Activated gamma-delta T cell treated with anti-CD3 and anti-CD28 coated beads, Interleukin-2, amount 50 U/mL, for 16 hours (primary cell): ENCODE measurements around the gene ZP2.
"Not testable (repeated sequence)": the region's sequence is repeated elsewhere in the genome, so short reads cannot be mapped to it uniquely, and the experiment has no call there.

Source experiments
- DNase-seq: peaks from one replicate; pipeline ENCODE4 v3.0.0-alpha.2; 2020; ENCODE audit warnings: low read depth

ZP2 gene

DNA sequence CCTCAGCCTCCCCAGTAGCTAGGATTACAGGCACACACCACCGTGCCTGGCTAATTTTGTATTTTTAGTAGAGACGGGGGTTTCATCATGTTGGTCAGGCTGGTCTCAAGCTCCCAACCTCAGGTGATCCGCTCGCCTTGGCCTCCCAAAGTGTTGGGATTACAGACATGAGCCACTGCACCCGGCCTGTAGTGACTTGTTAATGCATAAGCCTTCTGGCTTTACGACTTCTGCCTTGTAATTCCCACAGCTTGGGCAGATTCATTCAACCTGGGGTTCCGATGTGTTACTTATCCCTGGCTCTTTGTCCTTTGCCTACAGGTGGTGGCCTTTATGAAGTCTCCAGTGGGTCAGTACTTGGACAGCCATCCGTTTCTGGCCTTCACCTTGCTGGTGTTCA is 41.3 kb downstream of the ZP2 start:
- DNase-seq: not testable (repeated sequence)

DNA sequence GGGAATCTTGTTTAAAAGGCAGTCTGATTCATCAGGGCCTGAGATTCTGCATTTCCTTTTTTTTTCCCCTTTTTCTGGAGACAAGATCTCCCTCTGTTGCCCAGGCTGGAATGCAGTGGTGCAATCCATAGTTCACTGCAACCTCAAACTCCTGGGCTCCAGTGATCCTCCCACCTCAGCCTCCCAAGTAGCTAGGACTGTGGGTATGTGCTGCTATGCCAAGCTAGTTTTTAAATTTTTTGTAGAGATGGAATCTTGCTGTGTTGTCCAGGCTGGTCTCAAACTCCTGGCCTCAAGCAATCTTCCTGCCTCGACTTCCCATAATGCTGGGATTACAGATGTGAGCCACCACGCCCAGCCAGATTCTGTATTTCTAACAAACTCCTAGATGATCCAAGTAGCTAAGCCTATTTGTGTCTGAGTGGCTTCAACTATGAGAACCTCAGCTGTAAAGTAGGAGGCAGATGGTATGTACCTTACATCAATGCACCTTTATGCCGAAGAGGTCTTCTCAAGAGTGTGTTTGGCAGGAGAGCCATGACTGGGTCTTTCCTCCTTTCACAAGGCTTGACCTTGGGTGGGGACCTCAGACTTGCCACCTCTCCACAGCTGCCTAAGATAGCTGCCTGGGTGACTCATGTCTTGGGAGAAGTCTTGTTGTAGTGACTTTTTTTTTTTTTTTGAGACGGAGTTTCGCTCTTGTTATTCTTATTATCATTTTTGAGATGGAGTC is 42.0 kb downstream of the ZP2 start:
- DNase-seq: no peak

DNA sequence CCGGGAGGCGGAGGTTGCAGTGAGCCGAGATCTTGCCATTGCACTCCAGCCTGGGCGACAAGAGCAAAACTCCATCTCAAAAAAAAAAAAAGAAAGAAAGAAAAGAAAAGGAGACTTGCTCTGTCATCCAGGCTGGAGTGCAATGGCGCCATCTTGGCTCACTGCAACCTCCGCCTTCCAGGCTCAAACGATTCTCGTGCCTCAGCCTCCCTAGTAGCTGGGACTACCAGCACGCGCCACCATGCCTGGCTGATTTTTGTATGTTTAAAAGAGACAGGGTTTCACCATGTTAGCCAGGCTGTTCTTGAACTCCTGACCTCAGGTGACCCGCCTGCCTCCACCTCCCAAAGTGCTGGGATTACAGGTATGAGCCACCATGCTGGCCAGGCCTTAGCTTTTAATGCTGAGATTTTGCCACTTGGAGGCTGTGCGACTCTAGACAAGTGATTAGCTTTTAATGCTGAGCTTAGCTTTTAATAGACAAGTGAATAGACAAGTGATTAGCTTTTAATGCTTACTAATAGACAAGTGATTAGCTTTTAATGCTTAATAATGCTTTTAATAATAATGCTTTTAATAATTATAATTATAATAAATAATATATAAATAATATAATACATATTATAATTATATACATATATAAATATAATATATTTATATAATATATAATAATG is 43.3 kb downstream of the ZP2 start:
- DNase-seq: no peak

DNA sequence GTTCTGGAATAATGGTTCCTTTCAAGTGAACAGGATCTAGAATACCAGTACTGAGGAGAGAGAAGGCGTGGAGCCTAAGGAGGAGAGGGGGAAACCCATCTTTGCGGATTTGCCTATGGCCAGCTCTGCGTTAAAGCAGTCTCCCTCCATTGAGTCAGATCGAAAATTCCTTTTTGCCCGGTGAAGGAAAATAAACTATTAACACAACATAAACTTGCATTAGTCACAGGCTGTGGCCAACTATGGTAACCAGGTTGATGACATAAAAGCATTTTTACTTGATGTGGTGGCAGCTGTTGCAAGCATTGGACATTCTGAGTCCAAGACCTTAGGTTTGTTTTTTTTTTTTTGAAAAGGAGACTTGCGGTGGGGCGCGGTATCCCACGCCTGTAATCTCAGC is 44.0 kb downstream of the ZP2 start:
- DNase-seq: no peak

DNA sequence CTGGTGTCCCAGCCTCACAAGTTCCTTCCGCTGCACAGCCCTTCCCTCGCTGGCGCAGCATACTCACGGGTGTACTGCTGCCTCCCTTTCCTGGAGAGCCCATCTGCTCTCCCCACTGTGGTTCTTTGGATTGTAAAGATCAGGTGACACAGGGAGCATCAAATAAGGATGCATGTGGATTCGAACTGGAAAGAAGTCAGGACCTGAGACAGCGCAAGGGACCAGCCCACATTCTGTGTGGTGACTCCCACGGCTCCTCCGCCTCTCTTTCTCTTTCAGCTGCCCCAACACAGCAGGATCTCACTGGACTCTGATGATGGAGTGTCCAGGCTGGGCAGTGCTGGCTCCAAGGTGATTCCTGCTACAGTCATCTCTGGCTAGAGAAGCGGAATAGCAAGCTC is 44.8 kb downstream of the ZP2 start:
- DNase-seq: no peak

DNA sequence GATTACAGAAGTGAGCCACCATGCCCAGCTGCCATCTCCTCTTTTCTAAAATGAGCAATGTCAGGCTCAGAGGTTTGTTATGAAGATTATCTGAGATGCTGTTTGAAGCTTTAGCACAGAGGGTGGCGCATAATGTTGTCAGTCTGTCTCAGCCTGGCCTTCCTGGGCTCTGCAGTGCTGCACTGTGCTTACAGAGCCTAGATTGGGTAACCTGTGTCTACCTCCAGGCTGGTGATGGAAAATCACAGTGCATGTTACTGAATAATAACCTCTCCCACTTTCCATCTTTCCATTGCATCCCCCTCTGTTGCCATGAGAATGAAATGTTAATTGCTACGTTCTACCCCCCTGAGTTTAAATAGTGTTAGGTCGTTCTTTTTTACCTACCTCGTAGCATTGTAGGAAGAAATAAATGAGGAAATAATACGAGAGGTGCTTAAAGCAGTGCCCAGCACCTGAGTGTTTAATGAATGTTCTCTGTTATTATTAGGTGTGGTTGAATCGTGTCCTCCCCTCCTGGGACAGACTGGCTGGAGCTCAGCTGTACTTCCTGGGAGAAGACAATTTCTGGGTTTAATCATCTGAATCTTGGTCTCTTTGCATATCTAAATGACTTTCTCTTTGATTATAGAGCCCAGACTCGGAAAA is 46.7 kb downstream of the ZP2 start:
- no peak for DNase-seq

DNA sequence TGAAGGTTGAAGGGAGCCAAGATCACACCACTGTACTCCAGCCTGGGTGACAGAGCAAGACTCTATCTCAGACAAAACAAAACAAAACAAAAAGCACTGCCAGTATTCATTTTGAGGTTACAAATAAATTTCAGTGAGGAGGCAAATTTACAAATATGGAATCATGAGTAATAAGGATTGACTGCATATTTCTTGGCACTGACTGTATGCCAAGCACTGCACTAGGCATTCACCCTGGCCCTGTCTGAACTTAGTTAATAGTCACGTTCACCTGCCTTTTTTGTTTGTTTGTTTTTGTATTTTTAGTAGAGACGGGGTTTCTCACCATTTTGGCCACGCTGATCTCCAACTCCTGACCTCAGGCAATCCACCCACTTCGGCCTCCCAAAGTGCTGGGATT is 47.8 kb downstream of the ZP2 start:
- DNase-seq: no peak

DNA sequence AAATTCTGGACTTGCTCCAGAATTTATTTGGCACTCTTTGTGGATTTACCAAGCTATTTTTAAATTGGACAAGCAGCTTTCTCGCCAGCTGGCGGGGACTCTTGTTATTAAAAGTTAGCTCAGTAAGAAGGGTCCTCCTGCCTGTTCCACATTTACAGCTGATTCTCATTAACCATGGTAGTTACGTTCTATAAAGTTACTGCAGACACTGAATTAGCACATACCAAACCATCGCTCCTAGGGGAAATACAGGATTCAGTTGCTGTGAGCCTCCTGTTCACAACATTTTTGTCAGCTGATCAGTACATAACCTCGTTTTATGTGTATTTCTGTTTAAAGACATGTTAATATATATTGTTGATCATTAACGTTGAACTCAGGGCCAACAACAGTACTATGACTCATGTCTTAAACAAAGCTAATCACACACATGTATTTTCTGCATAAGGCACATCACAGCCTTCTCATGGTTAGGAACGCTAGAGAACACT is 48.7 kb downstream of the ZP2 start:
- DNase-seq: no peak

DNA sequence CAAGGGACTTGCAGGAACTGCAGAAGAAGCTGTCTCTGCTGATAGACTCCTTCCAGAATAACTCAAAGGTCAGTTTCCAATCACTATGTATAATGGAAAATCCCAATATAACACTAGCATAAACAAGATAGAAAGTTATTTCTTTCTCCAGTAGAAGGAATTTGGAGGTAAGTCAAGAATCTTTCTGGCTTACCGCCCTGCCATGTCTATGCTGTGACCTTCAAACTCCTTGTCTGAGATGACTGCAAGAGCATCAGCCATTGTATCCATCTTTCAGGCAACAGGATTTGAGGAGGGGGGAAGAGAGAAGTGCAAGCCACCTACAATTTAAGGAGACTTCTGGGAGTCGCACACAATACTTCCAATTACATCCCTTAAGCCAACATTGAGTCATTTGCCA is 50.2 kb downstream of the ZP2 start:
- no peak for DNase-seq

DNA sequence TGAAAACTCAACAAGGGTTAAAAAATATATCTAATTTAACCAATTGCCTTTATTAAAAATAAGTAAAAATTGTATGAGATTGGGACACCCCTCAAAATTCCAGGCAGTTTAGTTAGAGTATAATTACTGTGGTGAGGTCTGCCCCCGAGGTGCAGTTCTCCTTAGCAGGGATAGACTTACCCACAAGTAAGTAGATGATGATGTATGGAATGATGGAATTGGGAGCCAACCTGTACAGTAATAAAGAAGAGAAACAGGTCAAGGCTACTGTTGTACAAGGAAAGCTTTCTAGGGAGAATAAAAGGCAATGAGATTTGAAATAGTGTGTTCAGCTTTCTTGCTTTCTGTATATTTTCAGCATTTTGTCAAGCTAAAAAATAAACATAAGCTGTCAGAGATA is 51.1 kb downstream of the ZP2 start:
- DNase-seq: no peak

DNA sequence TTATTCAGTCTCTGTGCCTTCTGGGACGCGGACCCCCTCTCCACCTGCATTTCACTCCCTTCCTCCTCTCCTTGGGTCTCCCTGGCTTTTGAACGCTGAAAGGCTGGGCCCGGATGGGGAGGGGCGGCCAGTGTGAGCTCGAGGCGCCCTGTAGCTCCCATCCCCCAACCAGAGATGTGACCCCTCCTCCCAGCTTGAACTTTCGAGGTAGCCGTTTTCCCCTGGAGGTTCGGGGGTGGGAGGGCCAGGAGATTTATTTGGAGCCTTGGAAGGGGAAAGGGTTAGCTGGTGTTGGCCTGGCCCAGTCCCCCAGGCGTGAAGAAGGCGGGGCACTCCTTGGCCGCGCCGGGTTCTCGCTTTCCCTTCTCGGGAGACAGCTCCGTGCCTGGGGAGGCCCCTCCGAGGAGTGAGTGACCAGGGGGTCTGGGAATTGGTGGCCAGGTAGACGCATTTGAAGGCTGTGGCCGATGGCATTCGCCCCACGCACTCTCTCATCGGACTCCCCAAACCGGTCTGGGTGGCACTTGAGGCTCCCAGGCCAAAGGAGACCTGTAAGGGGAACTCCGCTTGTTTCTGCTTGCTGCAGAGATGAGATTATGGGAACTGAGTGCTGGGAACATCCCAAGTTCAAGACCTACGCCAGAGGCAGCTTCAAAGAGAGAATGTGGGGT is 52.0 kb downstream of the ZP2 start:
- no peak for DNase-seq

DNA sequence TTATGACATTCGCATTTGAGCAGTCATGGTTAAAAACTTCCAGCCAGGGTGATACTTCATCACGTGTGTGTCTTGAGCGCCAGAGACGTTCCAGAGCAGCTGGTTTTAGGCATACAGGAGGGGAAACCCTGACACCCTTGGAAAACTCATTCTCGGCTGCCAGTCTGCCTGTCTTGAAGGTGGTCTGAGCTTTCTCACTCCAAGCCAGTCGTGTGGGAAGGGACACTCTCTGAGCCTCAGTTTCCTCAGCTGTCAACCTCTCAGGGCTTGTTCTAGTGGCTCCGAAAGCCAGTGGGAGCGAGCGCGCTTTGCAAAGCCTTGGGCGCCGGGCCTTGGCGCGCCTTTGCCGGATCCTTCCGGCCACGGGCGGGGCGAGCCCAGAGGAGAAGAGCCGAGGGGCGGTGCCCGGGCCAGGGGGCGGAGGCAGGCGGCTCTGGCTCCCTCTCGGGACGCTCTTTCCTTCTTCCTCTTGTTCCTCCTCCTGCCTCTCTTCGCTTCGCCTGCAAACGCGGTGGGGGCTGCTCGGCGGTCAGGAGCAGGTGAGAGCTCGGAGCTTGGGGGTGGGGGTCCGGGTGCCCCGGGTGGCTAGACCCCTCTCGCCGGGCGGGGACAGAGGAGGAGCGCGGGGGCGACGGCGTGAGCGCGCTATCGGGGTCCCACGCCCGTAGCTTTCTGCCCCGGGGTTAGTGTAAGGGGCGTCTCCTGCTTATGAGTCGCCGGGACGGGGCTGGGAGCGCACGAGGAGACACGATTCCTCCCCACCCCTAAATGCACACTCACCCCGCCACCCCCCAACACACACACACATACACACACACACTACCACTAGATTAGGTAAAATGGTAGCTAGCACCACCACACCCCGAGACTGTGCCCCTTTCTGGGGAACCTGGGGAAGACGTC is 52.9 kb downstream of the ZP2 start, which contains the start of gene LDAF1:
LDAF1 (plus strand) TSS at position 467 of the 903 bp plus-strand sequence. CDS start 2,509 bp downstream, outside the sequence.
- peak; percentile 56 for DNase-seq

DNA sequence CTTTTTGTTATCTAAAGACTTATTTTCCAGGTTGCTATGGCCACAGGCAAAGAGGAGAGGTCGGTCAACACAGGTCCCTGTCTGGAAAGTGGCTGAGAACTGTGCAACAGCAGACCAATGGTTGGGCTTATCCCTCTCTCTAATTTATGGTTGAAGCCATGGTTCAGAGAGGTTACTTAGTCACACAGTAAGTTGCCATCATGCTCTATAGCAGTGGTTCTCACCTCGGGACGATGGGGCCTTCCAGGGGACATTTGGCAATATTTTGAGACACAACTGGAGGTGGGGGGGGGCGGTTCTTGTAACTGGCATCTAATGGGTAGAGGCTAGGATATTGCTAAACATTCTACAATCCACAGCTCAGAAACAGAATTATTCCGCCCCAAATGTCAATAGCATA is 53.7 kb downstream of the ZP2 start:
- DNase-seq: no peak

DNA sequence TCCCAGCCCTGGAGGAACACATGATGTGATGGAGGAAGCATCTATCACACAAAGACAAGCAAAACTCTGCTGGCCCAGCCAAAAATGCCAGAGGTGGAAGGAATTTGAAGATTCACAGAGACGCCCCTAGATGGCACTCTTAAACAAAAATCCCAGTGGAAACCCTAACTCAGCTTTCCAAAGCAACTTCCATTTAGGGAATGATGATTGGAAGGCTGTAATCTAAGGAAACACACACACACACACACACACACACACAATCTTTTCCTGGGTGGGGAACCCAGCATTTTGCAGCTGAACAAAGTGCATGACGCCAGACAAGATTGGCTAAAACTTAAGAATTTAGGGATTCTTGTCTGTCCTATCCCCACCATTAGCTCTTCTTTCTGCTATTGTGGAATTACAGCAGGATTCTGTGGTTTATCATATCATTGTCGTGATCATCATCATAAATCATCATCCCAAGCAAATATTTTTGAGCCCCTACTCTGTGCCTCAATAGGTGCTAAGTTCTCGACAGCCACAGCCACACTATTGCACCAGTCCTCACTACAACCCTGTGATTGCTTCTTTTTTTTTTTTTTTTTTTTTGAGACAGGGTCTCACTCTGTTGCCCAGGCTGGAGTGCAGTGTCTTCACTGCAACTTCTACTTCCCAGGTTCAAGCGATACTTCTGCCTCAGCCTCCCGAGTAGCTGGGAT is 54.5 kb downstream of the ZP2 start:
- no peak for DNase-seq

DNA sequence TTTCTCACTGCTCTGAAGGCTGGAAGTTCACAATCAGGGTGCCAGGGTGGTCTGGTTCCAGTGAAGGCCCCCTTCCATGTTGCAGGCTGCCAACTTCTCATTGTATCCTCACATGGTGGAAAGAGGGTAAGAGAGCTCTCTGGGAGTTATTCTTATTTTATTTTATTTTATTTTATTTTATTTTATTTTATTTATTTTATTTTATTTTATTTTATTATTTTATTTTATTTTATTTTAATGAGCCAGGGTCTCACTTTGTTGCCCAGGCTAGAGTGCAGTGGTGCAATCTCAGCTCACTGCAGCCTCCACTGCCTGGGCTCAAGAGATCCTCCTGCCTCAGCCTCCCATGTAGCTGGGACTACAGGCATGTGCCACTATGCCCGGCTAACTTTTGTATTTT is 55.4 kb downstream of the ZP2 start:
- not testable (repeated sequence) for DNase-seq

DNA sequence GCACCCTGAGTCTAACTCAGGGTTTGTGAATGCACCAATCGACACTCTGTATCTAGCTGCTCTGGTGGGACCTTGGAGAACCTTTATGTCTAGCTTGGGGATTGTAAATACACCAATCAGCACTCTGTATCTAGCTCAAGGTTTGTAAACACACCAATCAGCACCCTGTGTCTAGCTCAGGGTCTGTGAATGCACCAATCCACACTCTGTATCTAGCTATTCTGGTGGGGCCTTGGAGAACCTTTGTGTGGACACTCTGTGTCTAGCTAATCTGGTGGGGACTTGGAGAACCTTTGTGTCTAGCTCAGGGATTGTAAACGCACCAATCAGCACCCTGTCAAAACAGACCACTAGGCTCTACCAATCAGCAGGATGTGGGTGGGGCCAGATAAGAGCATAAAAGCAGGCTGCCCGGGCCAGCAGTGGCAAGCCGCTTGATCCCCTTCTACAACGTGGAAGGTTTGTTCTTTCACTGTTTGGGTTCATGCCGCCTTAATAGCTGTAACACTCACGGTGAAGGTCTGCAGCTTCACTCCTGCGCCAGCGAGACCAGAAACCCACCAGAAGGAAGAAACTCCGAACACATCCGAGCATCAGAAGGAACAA is 58.1 kb downstream of the ZP2 start:
- not testable (repeated sequence) for DNase-seq

DNA sequence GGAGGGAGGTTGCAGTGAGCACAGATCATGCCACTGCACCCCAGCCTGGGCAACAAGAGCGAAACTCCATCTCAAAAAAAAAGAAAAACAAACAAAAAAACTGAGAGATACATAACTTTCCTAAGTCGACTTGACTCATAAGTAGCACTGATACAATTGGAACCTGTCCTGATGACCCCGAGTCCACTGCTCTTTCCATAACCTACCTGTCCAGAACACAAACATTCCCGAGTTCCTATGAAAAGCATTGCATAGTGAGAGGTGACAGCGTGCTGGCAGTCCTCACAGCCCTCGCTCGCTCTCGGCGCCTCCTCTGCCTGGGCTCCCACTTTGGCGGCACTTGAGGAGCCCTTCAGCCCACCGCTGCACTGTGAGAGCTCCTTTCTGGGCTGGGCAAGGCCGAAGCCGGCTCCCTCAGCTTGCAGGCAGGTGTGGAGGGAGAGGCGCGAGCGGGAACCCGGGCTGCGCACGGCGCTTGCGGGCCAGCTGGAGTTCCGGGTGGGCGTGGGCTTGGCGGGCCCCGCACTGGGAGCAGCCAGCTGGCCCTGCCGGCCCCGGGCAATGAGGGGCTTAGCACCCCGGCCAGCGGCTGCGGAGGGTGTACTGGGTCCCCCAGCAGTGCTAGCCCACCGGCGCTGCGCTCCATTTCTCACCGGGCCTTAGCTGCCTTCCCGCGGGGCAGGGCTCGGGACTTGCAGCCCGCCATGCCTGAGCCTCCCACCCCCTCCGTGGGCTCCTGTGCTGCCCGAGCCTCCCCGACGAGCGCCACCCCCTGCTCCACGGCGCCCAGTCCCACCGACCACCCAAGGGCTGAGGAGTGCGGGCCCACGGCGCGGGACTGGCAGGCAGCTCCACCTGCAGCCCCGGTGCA is 59.0 kb downstream of the ZP2 start:
- not testable (repeated sequence) for DNase-seq

DNA sequence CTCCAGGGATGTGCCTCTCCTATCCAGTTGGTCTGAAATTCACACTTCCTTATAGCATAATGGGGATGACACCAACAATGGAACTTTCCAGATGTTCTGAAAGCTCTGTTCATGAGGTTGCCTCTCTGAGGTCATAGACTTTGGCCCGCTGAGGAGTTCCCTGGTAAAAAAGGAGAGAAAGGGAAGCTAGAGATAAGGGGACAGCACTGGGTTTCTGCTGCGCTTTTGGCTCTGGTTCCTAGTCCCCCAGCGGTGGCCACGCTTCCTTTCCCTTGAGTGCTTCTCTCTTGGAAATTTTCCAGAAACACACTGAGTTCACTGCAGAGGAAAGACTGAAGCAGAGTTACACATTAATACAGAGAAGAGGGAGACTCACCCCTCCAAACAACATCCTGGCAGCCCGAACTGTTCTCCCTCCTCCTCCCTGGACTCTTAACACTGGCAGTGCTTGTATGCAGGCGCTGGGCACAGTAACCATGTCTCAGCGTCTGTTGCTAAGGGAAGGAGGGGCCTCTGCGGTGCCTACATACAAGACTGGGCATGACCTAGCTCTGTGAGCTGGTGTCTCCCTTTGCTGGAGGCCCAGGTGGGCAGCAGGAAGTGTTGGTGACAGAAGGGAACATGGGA is 60.9 kb downstream of the ZP2 start, which contains the start of gene DNAH3:
DNAH3 (minus strand) TSS at position 472 of the 627 bp plus-strand sequence. CDS start 527 bp downstream, outside the sequence.
- no peak for DNase-seq
